Measurements from ENCODE around the gene AGPS. TPM values are rescaled to one million over a fixed set of nuclear protein-coding genes. Genes with fewer than 3 reads are reported as not detected.
A peak's percentile ranks its signal among the peaks of the same experiment; 100 is the strongest.
"Not testable (repeated sequence)": the region's sequence is repeated elsewhere in the genome, so short reads cannot be mapped to it uniquely, and the experiment has no call there.

Gene AGPS
- total and polyA plus RNA-seq, 9 of the 15 experiments (the other 6 are each of a cell fraction or from before 2014, with no cell fraction given) = 15.5 to 211 (median 63.1) TPM

GRCh38 chr2:177363332-177363731 lies 29.2 kb upstream of the AGPS start:
- Histone ChIP-seq H3K4me1 (replicated peaks in 1 of 2; ENCODE audit: control insufficient read depth in 2 of 2, insufficient read depth in 2 of 2, low read length in 2 of 2) (no peaks in the 10 kb centered on the region), H3K27ac (ENCODE audit: extremely low read depth, low read depth, low read length) (no peak overlapping the region), H3K4me2 (ENCODE audit: insufficient read depth, low read length) (no peak overlapping the region), H3K9me3 (replicated peaks; ENCODE audit: control insufficient read depth, insufficient read depth, low read depth, low read length) (no peaks in the 10 kb centered on the region), H3K4me3 (no peak overlapping the region), H3K9ac (ENCODE audit: insufficient read depth in 1 of 2, low read depth in 2 of 2, low read length in 2 of 2) (no peak overlapping the region), H3K79me2 (ENCODE audit: control insufficient read depth, insufficient read depth, low read length) (no peaks in the 10 kb centered on the region), H3K9me1 (ENCODE audit: control insufficient read depth, insufficient read depth, low read length) (no peaks in the 10 kb centered on the region), H2AFZ (ENCODE audit: low read depth, low read length) (no peak overlapping the region), H4K20me1 (replicated peaks; ENCODE audit: control insufficient read depth, insufficient read depth, low read length) (no peaks in the 10 kb centered on the region), H3K36me3 (ENCODE audit: control insufficient read depth, insufficient read depth, low read length) (no peaks in the 10 kb centered on the region), H3K27me3 (ENCODE audit: control insufficient read depth in 2 of 2, insufficient read depth in 2 of 2, low read length in 2 of 2) (no peaks in the 10 kb centered on the region)
- FAIRE-seq = no peak
- TF ChIP-seq MCM7 (IDR thresholded peaks at IDR 0.05) (no peak), HDAC2 (IDR thresholded peaks at IDR 0.05) (no peak), ZNF212 (CRISPR knock-in tag; IDR thresholded peaks at IDR 0.05) (no peak), ZNF707 (CRISPR knock-in tag; conservative IDR thresholded peaks at IDR 0.05) (no peak), HMGN3 (IDR thresholded peaks at IDR 0.05; ENCODE audit: borderline replicate concordance, extremely low read depth, insufficient read length, low read depth, low read length) (no peak), KLF13 (tag; IDR thresholded peaks at IDR 0.05; ENCODE audit: borderline replicate concordance, low read depth) (no peak), BCOR (IDR thresholded peaks at IDR 0.05) (no peak)
- TF ChIP-seq, protein P1, sequence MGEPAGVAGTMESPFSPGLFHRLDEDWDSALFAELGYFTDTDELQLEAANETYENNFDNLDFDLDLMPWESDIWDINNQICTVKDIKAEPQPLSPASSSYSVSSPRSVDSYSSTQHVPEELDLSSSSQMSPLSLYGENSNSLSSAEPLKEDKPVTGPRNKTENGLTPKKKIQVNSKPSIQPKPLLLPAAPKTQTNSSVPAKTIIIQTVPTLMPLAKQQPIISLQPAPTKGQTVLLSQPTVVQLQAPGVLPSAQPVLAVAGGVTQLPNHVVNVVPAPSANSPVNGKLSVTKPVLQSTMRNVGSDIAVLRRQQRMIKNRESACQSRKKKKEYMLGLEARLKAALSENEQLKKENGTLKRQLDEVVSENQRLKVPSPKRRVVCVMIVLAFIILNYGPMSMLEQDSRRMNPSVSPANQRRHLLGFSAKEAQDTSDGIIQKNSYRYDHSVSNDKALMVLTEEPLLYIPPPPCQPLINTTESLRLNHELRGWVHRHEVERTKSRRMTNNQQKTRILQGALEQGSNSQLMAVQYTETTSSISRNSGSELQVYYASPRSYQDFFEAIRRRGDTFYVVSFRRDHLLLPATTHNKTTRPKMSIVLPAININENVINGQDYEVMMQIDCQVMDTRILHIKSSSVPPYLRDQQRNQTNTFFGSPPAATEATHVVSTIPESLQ (CRISPR knock-in tag; IDR thresholded peaks at IDR 0.05) = no peak
- TF ChIP-seq, protein P2, sequence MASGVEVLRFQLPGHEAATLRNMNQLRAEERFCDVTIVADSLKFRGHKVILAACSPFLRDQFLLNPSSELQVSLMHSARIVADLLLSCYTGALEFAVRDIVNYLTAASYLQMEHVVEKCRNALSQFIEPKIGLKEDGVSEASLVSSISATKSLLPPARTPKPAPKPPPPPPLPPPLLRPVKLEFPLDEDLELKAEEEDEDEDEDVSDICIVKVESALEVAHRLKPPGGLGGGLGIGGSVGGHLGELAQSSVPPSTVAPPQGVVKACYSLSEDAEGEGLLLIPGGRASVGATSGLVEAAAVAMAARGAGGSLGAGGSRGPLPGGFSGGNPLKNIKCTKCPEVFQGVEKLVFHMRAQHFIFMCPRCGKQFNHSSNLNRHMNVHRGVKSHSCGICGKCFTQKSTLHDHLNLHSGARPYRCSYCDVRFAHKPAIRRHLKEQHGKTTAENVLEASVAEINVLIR (CRISPR knock-in tag; IDR thresholded peaks at IDR 0.05) = no peak
- intact Hi-C loops (cut with micrococcal nuclease) = no loop called here
- 56% methylated on average over 7 of the region's 7 CpGs for WGBS (ENCODE audit: insufficient coverage, low coverage, missing lambda C conversion rate)
- ATAC-seq = peak; percentile 26; the same call in 2 of the 3 replicates
- no peak for DNase-seq (ENCODE audit: extremely low read depth in 1 of 4, low spot score in 3 of 4)
- BruUV-seq (replicated peaks) = no TSS peak
- ChIA-PET POLR2A (no interaction called here), CTCF (ENCODE audit: low intra/inter-chr PET ratio) (no interaction called here)
- in situ Hi-C loops (cut with MboI) = no loop called here

- H3K9me1 ChIP-seq (ENCODE audit: control insufficient read depth, insufficient read depth, low read length); H3K4me3 ChIP-seq; H4K20me1 ChIP-seq (replicated peaks; ENCODE audit: control insufficient read depth, insufficient read depth, low read length); CTCF ChIA-PET (ENCODE audit: low intra/inter-chr PET ratio); H3K4me1 ChIP-seq (replicated peaks in 1 of 2; ENCODE audit: control insufficient read depth in 2 of 2, insufficient read depth in 2 of 2, low read length in 2 of 2); H3K9ac ChIP-seq (ENCODE audit: insufficient read depth in 1 of 2, low read depth in 2 of 2, low read length in 2 of 2); H3K79me2 ChIP-seq (ENCODE audit: control insufficient read depth, insufficient read depth, low read length); BruUV-seq (replicated peaks); DNase-seq (ENCODE audit: extremely low read depth in 1 of 4, low spot score in 3 of 4); H2AFZ ChIP-seq (ENCODE audit: low read depth, low read length); intact Hi-C loops (cut with micrococcal nuclease); H3K27ac ChIP-seq (ENCODE audit: extremely low read depth, low read depth, low read length); H3K27me3 ChIP-seq (ENCODE audit: control insufficient read depth in 2 of 2, insufficient read depth in 2 of 2, low read length in 2 of 2); H3K36me3 ChIP-seq (ENCODE audit: control insufficient read depth, insufficient read depth, low read length); in situ Hi-C loops (cut with MboI); FAIRE-seq; ATAC-seq; H3K4me2 ChIP-seq (ENCODE audit: insufficient read depth, low read length); H3K9me3 ChIP-seq (replicated peaks; ENCODE audit: control insufficient read depth, insufficient read depth, low read depth, low read length): not testable (repeated sequence)
- POLR2A ChIA-PET = interaction anchor here (0.9 to 1.8 kb wide), 7 partner anchors 10 to 103 kb away, joined by 3 to 5 read pairs (median 4); partner anchors contain the start of gene AGPS
Measured at GRCh38 chr2:177365764-177366163, 26.8 kb upstream of the AGPS start.
